ENCODE results near the gene ST6GAL1. TPM values are rescaled to one million over a fixed set of nuclear protein-coding genes. Genes with fewer than 3 reads are reported as not detected.
"Not testable (repeated sequence)": the region's sequence is repeated elsewhere in the genome, so short reads cannot be mapped to it uniquely, and the experiment has no call there.

The ST6GAL1 gene
- total and polyA plus RNA-seq, 4 experiments from 2014 or later = 165 to 232 (median 197) TPM

GRCh38 chr3:186896875-186897274 is 33.5 kb upstream of the ST6GAL1 start:
- POLR2A ChIA-PET (ENCODE audit: partially characterized antibody) = no interaction called here
- peaks cover 14% of the 10 kb centered on the region for H3K4me1 ChIP-seq (ENCODE audit: insufficient read depth, low read length)
- no peaks in the 10 kb centered on the region for H3K36me3 Mint-ChIP-seq
- H3K27me3 ChIP-seq (ENCODE audit: insufficient read depth, low read length) = no peaks in the 10 kb centered on the region
- H3K27ac Mint-ChIP-seq = peak overlapping the region in 2 of 7 donors; percentile 35 to 36
- CTCF ChIA-PET (ENCODE audit: partially characterized antibody) = no interaction called here
- no peak overlapping the region for H3K4me3 ChIP-seq (ENCODE audit: low read length in 2 of 2)
- H3K9me3 Mint-ChIP-seq = peaks cover 0 to 3% (median 0%) of the 10 kb centered on the region in 8 donors
- H3K36me3 ChIP-seq (ENCODE audit: insufficient read depth, low read length) = no peaks in the 10 kb centered on the region
- no peak overlapping the region for H3K4me3 Mint-ChIP-seq
- H3K27ac ChIP-seq (ENCODE audit: low read depth, low read length) = no peak overlapping the region
- intact Hi-C loops (cut with micrococcal nuclease) = no loop called here
- no peak for DNase-seq
- no peaks in the 10 kb centered on the region for H3K27me3 Mint-ChIP-seq
- no peaks in the 10 kb centered on the region for H3K9me3 ChIP-seq (ENCODE audit: control insufficient read depth in 1 of 2, low read length in 2 of 2)
- H3K4me1 Mint-ChIP-seq = peaks cover 16 to 19% (median 18%) of the 10 kb centered on the region in 4 donors

GRCh38 chr3:186901135-186901734 is 29.1 kb upstream of the ST6GAL1 start:
- no peak overlapping the region for H3K27ac ChIP-seq (ENCODE audit: low read depth, low read length)

GRCh38 chr3:186902154-186902553 is 28.2 kb upstream of the ST6GAL1 start:
- Histone ChIP-seq H3K27me3 (ENCODE audit: insufficient read depth, low read length) (no peaks in the 10 kb centered on the region), H3K27ac (ENCODE audit: low read depth, low read length) (no peak overlapping the region), H3K4me3 (ENCODE audit: low read length in 2 of 2) (no peak overlapping the region), H3K4me1 (ENCODE audit: insufficient read depth, low read length) (peaks cover 14% of the 10 kb centered on the region), H3K36me3 (ENCODE audit: insufficient read depth, low read length) (no peaks in the 10 kb centered on the region), H3K9me3 (ENCODE audit: control insufficient read depth in 1 of 2, low read length in 2 of 2) (peaks cover 0 to 5% of the 10 kb centered on the region in 2 donors)
- POLR2A ChIA-PET (ENCODE audit: partially characterized antibody) = interaction anchor here (3.4 kb wide), 1 partner anchor 29 kb away, joined by 28 read pairs; the partner anchor contains the start of gene ST6GAL1
- peaks cover 17 to 36% (median 29%) of the 10 kb centered on the region in 4 donors for H3K4me1 Mint-ChIP-seq
- H3K36me3 Mint-ChIP-seq = peaks cover 17 to 25% of the 10 kb centered on the region in 2 donors
- H3K9me3 Mint-ChIP-seq = peaks cover 3 to 47% (median 42%) of the 10 kb centered on the region in 8 donors
- no peaks in the 10 kb centered on the region for H3K27me3 Mint-ChIP-seq
- H3K27ac Mint-ChIP-seq = no peak overlapping the region
- no peak for DNase-seq
- intact Hi-C loops (cut with micrococcal nuclease) = no loop called here
- CTCF ChIA-PET (ENCODE audit: partially characterized antibody) = no interaction called here
- no peak overlapping the region for H3K4me3 Mint-ChIP-seq

More at GRCh38 chr3:186901135-186901734, 29.1 kb upstream of the ST6GAL1 start:
- no peaks in the 10 kb centered on the region for H3K9me3 ChIP-seq (ENCODE audit: control insufficient read depth in 1 of 2, low read length in 2 of 2)
- Mint-ChIP-seq H3K4me1 (peaks cover 18 to 28% (median 24%) of the 10 kb centered on the region in 4 donors), H3K9me3 (peaks cover 3 to 39% (median 34%) of the 10 kb centered on the region in 8 donors), H3K27me3 (no peaks in the 10 kb centered on the region), H3K36me3 (peaks cover 10 to 17% of the 10 kb centered on the region in 2 donors), H3K4me3 (peak overlapping the region in 6 of 8 donors; percentile 11 to 63 (median 40)), H3K27ac (peak overlapping the region; percentile 39 to 91 (median 79))
- ChIA-PET CTCF (ENCODE audit: partially characterized antibody) (interaction anchor here (0.8 to 1.0 kb wide), 3 partner anchors 29 to 287 kb away, joined by 3 read pairs; no protein-coding TSS in a partner anchor), POLR2A (ENCODE audit: partially characterized antibody) (interaction anchor here (1.3 to 3.4 kb wide), 4 partner anchors 8 to 118 kb away, joined by 4 to 28 read pairs (median 17); partner anchors contain the start of genes EIF4A2 and ST6GAL1)
- H3K4me1 ChIP-seq (ENCODE audit: insufficient read depth, low read length) = peaks cover 14% of the 10 kb centered on the region
- DNase-seq = peak in 2 of 5 donors; percentile 16 to 20
- H3K27me3 ChIP-seq (ENCODE audit: insufficient read depth, low read length) = no peaks in the 10 kb centered on the region
- H3K36me3 ChIP-seq (ENCODE audit: insufficient read depth, low read length) = no peaks in the 10 kb centered on the region
- intact Hi-C loops (cut with micrococcal nuclease) = loop anchor here (2.0 kb wide), 1 partner anchor 30 kb away; the partner anchor contains the start of gene ST6GAL1
- H3K4me3 ChIP-seq (ENCODE audit: low read length in 2 of 2) = no peak overlapping the region

GRCh38 chr3:186902713-186903112 is 27.6 kb upstream of the ST6GAL1 start:
- H3K4me1 Mint-ChIP-seq = peaks cover 21 to 41% (median 33%) of the 10 kb centered on the region in 4 donors
- Histone ChIP-seq H3K27ac (ENCODE audit: low read depth, low read length) (no peak overlapping the region), H3K36me3 (ENCODE audit: insufficient read depth, low read length) (no peaks in the 10 kb centered on the region), H3K27me3 (ENCODE audit: insufficient read depth, low read length) (no peaks in the 10 kb centered on the region), H3K4me1 (ENCODE audit: insufficient read depth, low read length) (peaks cover 15% of the 10 kb centered on the region), H3K9me3 (ENCODE audit: control insufficient read depth in 1 of 2, low read length in 2 of 2) (peaks cover 0 to 5% of the 10 kb centered on the region in 2 donors), H3K4me3 (ENCODE audit: low read length in 2 of 2) (no peak overlapping the region)
- H3K4me3 Mint-ChIP-seq = peak overlapping the region in 2 of 8 donors; percentile 1 to 5
- POLR2A ChIA-PET (ENCODE audit: partially characterized antibody) = interaction anchor here (1.1 to 3.4 kb wide), 2 partner anchors 15 to 29 kb away, joined by 3 to 28 read pairs; partner anchors contain the start of gene ST6GAL1
- intact Hi-C loops (cut with micrococcal nuclease) = no loop called here
- H3K27me3 Mint-ChIP-seq = no peaks in the 10 kb centered on the region
- H3K9me3 Mint-ChIP-seq = peaks cover 3 to 52% (median 48%) of the 10 kb centered on the region in 8 donors
- DNase-seq = no peak
- H3K36me3 Mint-ChIP-seq = peaks cover 22 to 28% of the 10 kb centered on the region in 2 donors
- peak overlapping the region in 4 of 7 donors; percentile 36 to 87 (median 47) for H3K27ac Mint-ChIP-seq
- CTCF ChIA-PET (ENCODE audit: partially characterized antibody) = no interaction called here

- H3K4me1 Mint-ChIP-seq = peaks cover 30 to 51% (median 42%) of the 10 kb centered on the region in 4 donors
- CTCF ChIA-PET (ENCODE audit: partially characterized antibody) = interaction anchor here (1.4 kb wide), 1 partner anchor 43 kb away, joined by 3 read pairs; no protein-coding TSS in a partner anchor
- DNase-seq; H3K36me3 ChIP-seq (ENCODE audit: insufficient read depth, low read length); intact Hi-C loops (cut with micrococcal nuclease); H3K27me3 ChIP-seq (ENCODE audit: insufficient read depth, low read length); H3K9me3 ChIP-seq (ENCODE audit: control insufficient read depth in 1 of 2, low read length in 2 of 2); H3K27ac ChIP-seq (ENCODE audit: low read depth, low read length); H3K4me3 ChIP-seq (ENCODE audit: low read length in 2 of 2); H3K4me3 Mint-ChIP-seq; H3K27me3 Mint-ChIP-seq: not testable (repeated sequence)
- peaks cover 25% of the 10 kb centered on the region for H3K4me1 ChIP-seq (ENCODE audit: insufficient read depth, low read length)
- peaks cover 30 to 32% of the 10 kb centered on the region in 2 donors for H3K36me3 Mint-ChIP-seq
- H3K27ac Mint-ChIP-seq = peak overlapping the region in 2 of 7 donors; percentile 30 to 60
- H3K9me3 Mint-ChIP-seq = peaks cover 3 to 62% (median 57%) of the 10 kb centered on the region in 8 donors
- POLR2A ChIA-PET (ENCODE audit: partially characterized antibody) = interaction anchor here (1.1 kb wide), 1 partner anchor 15 kb away, joined by 3 read pairs; no protein-coding TSS in a partner anchor
Observed at GRCh38 chr3:186903676-186904075, 26.6 kb upstream of the ST6GAL1 start.

GRCh38 chr3:186907075-186907474 is 23.3 kb upstream of the ST6GAL1 start:
- ChIA-PET POLR2A (ENCODE audit: partially characterized antibody) (interaction anchor here (3.0 kb wide), 1 partner anchor 25 kb away, joined by 13 read pairs; no protein-coding TSS in a partner anchor), CTCF (ENCODE audit: partially characterized antibody) (interaction anchor here (1.1 to 7.3 kb wide), 4 partner anchors 13 to 58 kb away, joined by 3 to 67 read pairs (median 20); partner anchors contain the start of gene ST6GAL1)
- H3K27me3 Mint-ChIP-seq; H3K27me3 ChIP-seq (ENCODE audit: insufficient read depth, low read length); H3K36me3 ChIP-seq (ENCODE audit: insufficient read depth, low read length); intact Hi-C loops (cut with micrococcal nuclease); H3K27ac ChIP-seq (ENCODE audit: low read depth, low read length); H3K9me3 ChIP-seq (ENCODE audit: control insufficient read depth in 1 of 2, low read length in 2 of 2); H3K4me3 Mint-ChIP-seq; H3K4me3 ChIP-seq (ENCODE audit: low read length in 2 of 2); DNase-seq: not testable (repeated sequence)
- H3K4me1 ChIP-seq (ENCODE audit: insufficient read depth, low read length) = peaks cover 32% of the 10 kb centered on the region
- Mint-ChIP-seq H3K4me1 (peaks cover 23 to 50% (median 34%) of the 10 kb centered on the region in 4 donors), H3K27ac (peak overlapping the region in 5 of 7 donors; percentile 75 to 95 (median 87)), H3K9me3 (peaks cover 0 to 77% (median 61%) of the 10 kb centered on the region in 8 donors), H3K36me3 (peaks cover 31 to 40% of the 10 kb centered on the region in 2 donors)

Data from CD4-positive, alpha-beta memory T cell (primary cell).